Measurements from ENCODE around the gene RNF26. TPM values are rescaled to one million over a fixed set of nuclear protein-coding genes. Genes with fewer than 3 reads are reported as not detected.

The RNF26 gene
- total and polyA plus RNA-seq, 9 donors = 7.0 to 25.8 (median 19.7) TPM

DNA sequence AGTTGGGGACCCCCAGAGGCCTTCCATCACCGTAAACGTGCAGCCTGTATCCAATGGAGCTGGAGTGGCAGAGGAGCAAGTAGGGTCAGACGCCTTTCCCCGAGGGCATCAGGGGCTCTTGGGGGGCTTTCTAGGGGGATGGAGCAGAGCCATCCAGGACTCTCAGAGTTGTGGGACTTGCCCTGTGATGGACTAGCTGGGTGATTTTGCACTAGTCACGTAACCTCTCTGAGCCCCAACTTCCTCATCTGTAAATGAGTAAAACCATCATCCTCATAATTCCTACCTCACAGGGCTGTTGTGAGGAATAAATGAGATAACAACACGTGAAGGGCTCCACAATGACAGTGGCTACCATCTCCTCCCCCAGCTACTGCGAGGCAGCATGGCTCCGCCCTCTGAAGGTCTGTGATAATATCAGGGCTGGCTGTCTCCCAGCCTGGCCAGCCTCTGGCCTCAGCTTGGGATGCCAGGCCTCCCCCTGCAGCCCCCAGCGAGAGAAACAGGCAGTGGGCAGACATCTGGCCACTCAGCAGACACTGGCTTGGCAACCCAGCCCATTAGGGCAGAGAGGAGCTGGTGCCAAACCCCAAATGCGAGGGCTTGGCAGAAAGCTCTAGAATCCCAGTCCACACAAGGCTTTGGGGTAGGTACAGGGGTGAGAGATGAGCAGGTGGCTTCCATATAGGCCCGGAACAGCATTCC lies 40.5 kb downstream of the RNF26 start:
- intact Hi-C loops (cut with DNase I) = loop anchor here in 1 of 4 donors (2.0 kb wide), 1 partner anchor 18 kb away; no protein-coding TSS in a partner anchor
- H3K9me3 ChIP-seq = no peaks in the 10 kb centered on the region
- peak overlapping the region; percentile 22 to 76 for H3K27ac ChIP-seq
- no peak overlapping the region for H3K4me3 ChIP-seq
- H3K4me1 ChIP-seq (ENCODE audit: insufficient read depth) = no peaks in the 10 kb centered on the region
- H3K36me3 ChIP-seq = no peaks in the 10 kb centered on the region
- TF ChIP-seq, protein P1, sequence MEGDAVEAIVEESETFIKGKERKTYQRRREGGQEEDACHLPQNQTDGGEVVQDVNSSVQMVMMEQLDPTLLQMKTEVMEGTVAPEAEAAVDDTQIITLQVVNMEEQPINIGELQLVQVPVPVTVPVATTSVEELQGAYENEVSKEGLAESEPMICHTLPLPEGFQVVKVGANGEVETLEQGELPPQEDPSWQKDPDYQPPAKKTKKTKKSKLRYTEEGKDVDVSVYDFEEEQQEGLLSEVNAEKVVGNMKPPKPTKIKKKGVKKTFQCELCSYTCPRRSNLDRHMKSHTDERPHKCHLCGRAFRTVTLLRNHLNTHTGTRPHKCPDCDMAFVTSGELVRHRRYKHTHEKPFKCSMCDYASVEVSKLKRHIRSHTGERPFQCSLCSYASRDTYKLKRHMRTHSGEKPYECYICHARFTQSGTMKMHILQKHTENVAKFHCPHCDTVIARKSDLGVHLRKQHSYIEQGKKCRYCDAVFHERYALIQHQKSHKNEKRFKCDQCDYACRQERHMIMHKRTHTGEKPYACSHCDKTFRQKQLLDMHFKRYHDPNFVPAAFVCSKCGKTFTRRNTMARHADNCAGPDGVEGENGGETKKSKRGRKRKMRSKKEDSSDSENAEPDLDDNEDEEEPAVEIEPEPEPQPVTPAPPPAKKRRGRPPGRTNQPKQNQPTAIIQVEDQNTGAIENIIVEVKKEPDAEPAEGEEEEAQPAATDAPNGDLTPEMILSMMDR (IDR thresholded peaks at IDR 0.05) = no peak
- no peak for TF ChIP-seq EP300 (IDR thresholded peaks at IDR 0.05)
- TF ChIP-seq POLR2A (IDR thresholded peaks at IDR 0.05) = no peak
- 42 to 44% (median 44%) methylated on average over 11 of the region's 11 CpGs for WGBS, 3 donors
- DNase-seq = peak in 2 of 5 donors; percentile 33
- no peaks in the 10 kb centered on the region for H3K27me3 ChIP-seq

DNA sequence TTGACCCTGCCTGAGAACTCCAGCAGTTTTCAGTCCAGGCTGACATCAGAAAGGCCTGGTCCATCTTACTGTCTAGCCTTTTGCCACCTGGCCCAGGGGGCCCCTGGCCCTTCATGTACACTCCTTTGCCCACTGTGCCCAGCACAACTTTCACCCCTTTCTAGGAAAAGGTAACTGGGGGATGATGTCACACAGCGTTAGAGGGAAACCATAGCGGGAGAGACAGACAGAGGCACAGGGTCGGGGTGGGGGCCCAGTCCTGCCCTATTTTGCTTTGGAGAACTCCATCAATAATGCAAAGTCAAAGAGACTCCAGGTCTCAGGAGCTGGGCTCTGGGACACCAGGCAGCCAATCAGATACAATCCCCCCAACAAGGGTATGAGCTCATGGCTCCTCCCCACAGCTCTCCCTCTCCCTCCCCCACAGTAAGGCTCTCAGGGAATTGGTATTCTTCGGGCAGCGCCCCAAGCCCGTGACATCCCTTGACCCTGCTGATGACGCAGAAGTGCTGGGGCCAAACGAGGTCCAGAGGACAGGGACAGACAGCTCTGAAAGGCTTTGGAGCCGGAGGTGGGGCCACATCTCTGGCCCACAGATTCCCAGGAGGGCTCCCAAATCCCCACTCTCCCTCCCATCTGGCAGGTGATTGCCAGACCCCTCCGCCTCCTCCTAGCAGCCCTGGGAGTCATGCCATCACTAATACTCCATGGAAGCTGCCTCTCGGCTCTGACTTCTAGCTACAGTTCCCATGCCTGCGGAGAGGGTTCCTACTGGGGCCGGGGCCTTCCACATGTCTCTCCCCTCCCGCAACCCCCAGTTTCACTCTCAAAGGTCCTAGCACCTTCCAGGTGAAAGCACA lies 41.2 kb downstream of the RNF26 start:
- Histone ChIP-seq H3K36me3 (no peaks in the 10 kb centered on the region), H3K4me3 (no peak overlapping the region), H3K9me3 (no peaks in the 10 kb centered on the region), H3K27me3 (no peaks in the 10 kb centered on the region), H3K27ac (peak overlapping the region; percentile 32 to 76), H3K4me1 (ENCODE audit: insufficient read depth) (no peaks in the 10 kb centered on the region)
- intact Hi-C loops (cut with DNase I) = loop anchor here in 1 of 4 donors (2.0 kb wide), 1 partner anchor 19 kb away; no protein-coding TSS in a partner anchor
- peak; percentile 80 to 93 (median 87) for DNase-seq
- 32 to 55% (median 46%) methylated on average over 14 of the region's 14 CpGs for WGBS, 3 donors
- TF ChIP-seq EP300 (IDR thresholded peaks at IDR 0.05) = peak; percentile 48
- no peak for TF ChIP-seq POLR2A (IDR thresholded peaks at IDR 0.05)

DNA sequence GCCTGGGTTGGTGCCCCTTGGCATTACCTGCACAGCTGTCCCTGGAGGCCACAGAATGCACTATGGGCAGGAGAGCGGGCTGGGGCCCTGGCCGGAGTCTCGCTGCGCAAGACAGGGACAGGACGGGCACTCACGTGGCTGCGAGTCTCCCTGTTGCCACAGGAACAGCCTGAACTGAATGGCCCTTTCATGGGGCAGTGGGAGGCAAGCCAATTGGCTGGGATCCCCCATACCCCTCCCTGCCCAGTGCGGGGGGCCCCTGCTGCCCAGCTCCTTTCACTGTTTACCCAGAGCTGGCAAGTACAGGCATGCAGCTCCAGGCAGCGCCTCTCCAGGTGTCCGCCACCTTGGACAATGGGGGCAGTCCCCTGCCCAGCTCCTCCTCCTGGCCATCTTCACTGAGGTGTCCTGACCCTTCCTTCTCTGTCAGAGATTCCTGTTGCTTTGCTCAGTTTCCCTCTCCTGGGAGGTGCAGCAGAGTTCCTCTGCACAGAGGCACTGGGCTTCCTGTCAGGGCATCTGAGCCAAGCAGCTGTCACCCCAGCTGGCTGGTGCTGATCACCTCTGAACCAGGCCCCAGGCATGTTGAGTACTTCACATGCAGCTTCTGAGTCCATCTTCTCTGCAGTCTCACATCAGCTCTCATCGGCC lies 42.0 kb downstream of the RNF26 start:
- H3K27me3 ChIP-seq = no peaks in the 10 kb centered on the region
- WGBS, 3 donors = 73 to 87% (median 83%) methylated on average over 10 to 11 of the region's 11 CpGs
- DNase-seq = peak in 2 of 5 donors; percentile 41 to 54
- TF ChIP-seq POLR2A (IDR thresholded peaks at IDR 0.05) = no peak
- TF ChIP-seq, protein P1 (IDR thresholded peaks at IDR 0.05) = no peak
- no peak for TF ChIP-seq EP300 (IDR thresholded peaks at IDR 0.05)
- H3K27ac ChIP-seq = peak overlapping the region; percentile 32 to 76
- H3K4me1 ChIP-seq (ENCODE audit: insufficient read depth) = peaks cover 3% of the 10 kb centered on the region
- intact Hi-C loops (cut with DNase I) = no loop called here
- H3K36me3 ChIP-seq = no peaks in the 10 kb centered on the region
- no peak overlapping the region for H3K4me3 ChIP-seq
- no peaks in the 10 kb centered on the region for H3K9me3 ChIP-seq

DNA sequence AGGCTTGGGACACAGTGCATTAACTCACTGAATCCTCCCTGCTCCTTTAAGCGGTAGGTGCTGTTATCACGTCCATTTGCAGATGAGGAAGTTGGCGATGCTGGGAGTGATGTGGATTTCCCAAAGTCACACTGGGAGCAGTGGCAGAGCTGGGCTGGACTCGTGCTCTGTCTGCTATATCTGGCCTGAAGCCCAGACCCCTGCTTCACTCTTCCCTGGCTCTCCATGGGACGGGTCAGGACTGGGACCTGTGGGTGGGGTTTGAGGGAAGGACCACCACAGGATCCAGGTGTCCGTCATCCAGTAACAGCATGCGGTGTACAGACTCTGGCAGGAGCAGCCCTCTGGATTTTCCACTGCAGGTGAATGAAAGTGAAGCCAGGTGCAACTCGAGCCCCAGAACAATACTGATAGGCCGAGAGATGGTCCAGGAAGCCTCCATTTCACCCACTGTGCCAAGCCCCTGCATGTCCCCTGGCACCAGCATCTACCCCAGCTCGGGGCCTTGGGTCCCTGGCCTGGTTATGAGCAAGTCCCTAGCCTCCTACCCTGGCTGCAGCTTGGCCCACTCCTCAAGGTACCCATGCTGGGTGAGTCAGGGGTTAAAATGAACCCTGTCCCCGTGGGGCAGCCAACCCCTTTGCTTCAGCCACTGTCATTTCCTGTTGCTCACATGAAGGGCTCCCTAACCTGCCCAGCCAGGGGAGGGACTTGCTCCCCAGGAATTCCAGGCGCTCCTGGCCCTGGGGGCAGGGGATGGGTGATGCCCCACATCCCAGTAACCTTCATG lies 43.0 kb downstream of the RNF26 start:
- intact Hi-C loops (cut with DNase I) = no loop called here
- no peaks in the 10 kb centered on the region for H3K36me3 ChIP-seq
- H3K4me3 ChIP-seq = no peak overlapping the region
- DNase-seq = peak in 1 of 5 donors; percentile 24
- H3K27me3 ChIP-seq = no peaks in the 10 kb centered on the region
- no peaks in the 10 kb centered on the region for H3K9me3 ChIP-seq
- H3K4me1 ChIP-seq (ENCODE audit: insufficient read depth) = peaks cover 10% of the 10 kb centered on the region
- H3K27ac ChIP-seq = peak overlapping the region; percentile 18 to 25
- WGBS, 3 donors = 67 to 69% (median 67%) methylated on average over 12 of the region's 12 CpGs
- TF ChIP-seq EP300 (IDR thresholded peaks at IDR 0.05) = no peak
- TF ChIP-seq, protein P1 (IDR thresholded peaks at IDR 0.05) = no peak
- TF ChIP-seq POLR2A (IDR thresholded peaks at IDR 0.05) = no peak
